ENCODE data around the gene GATA5. TPM values are rescaled to one million over a fixed set of nuclear protein-coding genes. Genes with fewer than 3 reads are reported as not detected.

GATA5 gene
- total and polyA plus RNA-seq, 2 donors (not counting 3 experiments of a cell fraction or from before 2014, with no cell fraction given) = not detected

- no peak overlapping the region for H3K4me3 ChIP-seq (replicated peaks in 1 of 3; ENCODE audit: insufficient read depth in 1 of 3, low read depth in 1 of 3, low read length in 3 of 3)
- no peaks in the 10 kb centered on the region for H3K9me1 ChIP-seq (replicated peaks; ENCODE audit: control insufficient read depth, extremely low read depth, insufficient read depth, low read length)
- no peaks in the 10 kb centered on the region for H3K4me1 ChIP-seq (ENCODE audit: control insufficient read depth, extremely low read depth, insufficient read depth, low read length)
- DNase-seq (ENCODE audit: low read depth, low spot score) (no peak), FAIRE-seq (no peak)
- no peak overlapping the region for H3K27ac ChIP-seq (ENCODE audit: insufficient read depth, low read depth, low read length)
- no peaks in the 10 kb centered on the region for H3K79me2 ChIP-seq (ENCODE audit: control insufficient read depth, insufficient read depth, low read length)
- dilution Hi-C loops (cut with MboI; ENCODE audit: extremely low pct_ligation_motif_present, low sequenced_read_pairs) = no loop called here
- intact Hi-C loops (cut with micrococcal nuclease) = no loop called here
- no TSS peak for BruUV-seq (replicated peaks)
- H2AFZ ChIP-seq (ENCODE audit: low read depth, low read length) = no peak overlapping the region
- no peaks in the 10 kb centered on the region for H3K36me3 ChIP-seq (ENCODE audit: control insufficient read depth in 2 of 2, extremely low read depth in 1 of 2, insufficient read depth in 2 of 2, low read length in 2 of 2)
- CTCF ChIA-PET = interaction anchor here (1.7 to 2.5 kb wide), 2 partner anchors 109 to 284 kb away, joined by 5 to 7 read pairs; no protein-coding TSS in a partner anchor
- H4K20me1 ChIP-seq (replicated peaks; ENCODE audit: control insufficient read depth, extremely low read depth, insufficient read depth, low read length) = no peaks in the 10 kb centered on the region
- POLR2A ChIA-PET = no interaction called here
- no peak overlapping the region for H3K4me2 ChIP-seq (ENCODE audit: insufficient read depth, low read length)
- H3K9ac ChIP-seq (replicated peaks; ENCODE audit: extremely low read depth, insufficient read depth, low read length) = no peak overlapping the region
- no peak for TF ChIP-seq MYC (IDR thresholded peaks at IDR 0.05; ENCODE audit: low read depth, low read length)
- TF ChIP-seq EZH2 (IDR thresholded peaks at IDR 0.05; ENCODE audit: borderline replicate concordance, low read depth, low read length, severe bottlenecking) = no peak
- no peak for TF ChIP-seq JUN (IDR thresholded peaks at IDR 0.05; ENCODE audit: borderline replicate concordance, insufficient read depth, insufficient read length, low read depth)
- TF ChIP-seq POLR2AphosphoS5 (IDR thresholded peaks at IDR 0.05; ENCODE audit: insufficient read depth, low read depth, low read length) = no peak
- TF ChIP-seq, protein P1, sequence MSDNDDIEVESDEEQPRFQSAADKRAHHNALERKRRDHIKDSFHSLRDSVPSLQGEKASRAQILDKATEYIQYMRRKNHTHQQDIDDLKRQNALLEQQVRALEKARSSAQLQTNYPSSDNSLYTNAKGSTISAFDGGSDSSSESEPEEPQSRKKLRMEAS (IDR thresholded peaks at IDR 0.05; ENCODE audit: insufficient read depth, insufficient read length) = no peak
- no peak for TF ChIP-seq FOS (IDR thresholded peaks at IDR 0.05; ENCODE audit: borderline replicate concordance, insufficient read depth, low read length)
- no peak for TF ChIP-seq CTCF (IDR thresholded peaks at IDR 0.05; ENCODE audit: extremely low read depth in 1 of 2, insufficient read depth in 1 of 2, low read depth in 1 of 2, low read length in 2 of 2)
- no peak for TF ChIP-seq POLR2A (IDR thresholded peaks at IDR 0.05; ENCODE audit: low read depth, low read length)
- no peak for TF ChIP-seq GATA2 (IDR thresholded peaks at IDR 0.05; ENCODE audit: insufficient read depth, insufficient read length, low read depth, low read length)
- H3K27me3 ChIP-seq (ENCODE audit: control insufficient read depth in 2 of 2, insufficient read depth in 2 of 2, low read length in 2 of 2) = no peaks in the 10 kb centered on the region
- no peaks in the 10 kb centered on the region for H3K9me3 ChIP-seq (replicated peaks; ENCODE audit: control insufficient read depth, insufficient read depth, low read length)
These were observed 31.5 kb upstream of the GATA5 start for GRCh38 chr20:62507323-62507722.

Measured in endothelial cell of umbilical vein (primary cell).